Fibroblast of lung (primary cell): ENCODE data around the gene CAPN10.

Experiments used
- EZH2 ChIP-seq: IDR thresholded peaks from 2 replicates; pipeline ENCODE4 v1.5.1; 2012; ENCODE audit warnings: low read length, control low read depth, mild to moderate bottlenecking; ENCODE audit errors: missing control alignments
- TF ChIP-seq, protein P1 (sequence below), 2 donors: IDR thresholded peaks in 1 of 2; conservative IDR thresholded peaks in 1 of 2; 1 replicate in 1 of 2; 2 replicates in 1 of 2; pipeline ENCODE4 v1.5.1; 2011 to 2012; ENCODE audit warnings: low read length in 2 of 2, control low read depth in 1 of 2, inconsistent platforms in 1 of 2, low read depth in 1 of 2, mild to moderate bottlenecking in 1 of 2

DNA sequence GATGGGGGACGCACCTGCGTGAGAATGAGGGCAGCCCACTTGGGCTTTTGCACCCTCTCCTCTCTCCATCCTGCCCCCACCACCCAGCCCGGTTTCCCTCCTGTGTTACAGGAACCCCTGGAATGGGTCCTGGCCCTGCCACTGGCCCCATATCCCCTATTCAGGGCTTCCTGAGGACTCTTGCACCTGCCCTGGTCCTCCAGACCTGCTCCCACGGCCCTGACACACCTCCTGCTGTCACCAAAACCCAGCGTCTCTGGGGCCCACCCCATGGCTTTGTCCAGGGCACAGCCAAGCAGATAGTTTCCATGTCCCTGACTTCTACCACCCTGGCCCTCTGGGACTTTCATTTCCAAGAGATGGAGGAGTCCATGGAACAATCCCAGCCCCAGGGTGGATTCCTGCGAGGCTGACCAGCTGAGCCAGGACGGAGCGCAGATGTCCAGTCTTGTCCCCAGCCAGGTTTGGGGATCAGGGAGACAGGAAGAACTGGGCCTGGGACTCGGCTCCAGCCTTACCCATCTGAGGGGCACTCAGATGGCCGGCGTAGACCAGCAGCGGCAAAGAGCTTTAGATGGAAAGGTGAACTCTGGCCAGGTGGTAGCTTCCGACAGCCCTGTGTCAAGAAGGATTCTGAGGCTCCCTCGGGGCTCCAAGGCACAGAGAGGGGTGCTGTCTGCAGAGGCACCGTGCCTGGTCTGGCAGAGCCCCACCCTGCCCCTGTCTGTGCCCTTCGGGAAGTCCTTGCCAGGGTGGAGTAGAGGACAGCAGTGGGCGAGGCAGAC is 50.8 kb downstream of the CAPN10 start:
- TF ChIP-seq, protein P1, sequence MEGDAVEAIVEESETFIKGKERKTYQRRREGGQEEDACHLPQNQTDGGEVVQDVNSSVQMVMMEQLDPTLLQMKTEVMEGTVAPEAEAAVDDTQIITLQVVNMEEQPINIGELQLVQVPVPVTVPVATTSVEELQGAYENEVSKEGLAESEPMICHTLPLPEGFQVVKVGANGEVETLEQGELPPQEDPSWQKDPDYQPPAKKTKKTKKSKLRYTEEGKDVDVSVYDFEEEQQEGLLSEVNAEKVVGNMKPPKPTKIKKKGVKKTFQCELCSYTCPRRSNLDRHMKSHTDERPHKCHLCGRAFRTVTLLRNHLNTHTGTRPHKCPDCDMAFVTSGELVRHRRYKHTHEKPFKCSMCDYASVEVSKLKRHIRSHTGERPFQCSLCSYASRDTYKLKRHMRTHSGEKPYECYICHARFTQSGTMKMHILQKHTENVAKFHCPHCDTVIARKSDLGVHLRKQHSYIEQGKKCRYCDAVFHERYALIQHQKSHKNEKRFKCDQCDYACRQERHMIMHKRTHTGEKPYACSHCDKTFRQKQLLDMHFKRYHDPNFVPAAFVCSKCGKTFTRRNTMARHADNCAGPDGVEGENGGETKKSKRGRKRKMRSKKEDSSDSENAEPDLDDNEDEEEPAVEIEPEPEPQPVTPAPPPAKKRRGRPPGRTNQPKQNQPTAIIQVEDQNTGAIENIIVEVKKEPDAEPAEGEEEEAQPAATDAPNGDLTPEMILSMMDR (conservative IDR thresholded peaks at IDR 0.05 in 1 of 2, IDR thresholded peaks at IDR 0.05 in 1 of 2; ENCODE audit: low read depth in 1 of 2, low read length in 2 of 2), result no peak
- no peak for TF ChIP-seq EZH2
